HEK293T (cell line): Measurements from ENCODE around the gene GNB1L.
"Not testable (repeated sequence)": the region's sequence is repeated elsewhere in the genome, so short reads cannot be mapped to it uniquely, and the experiment has no call there.

Source experiments
- CTCF ChIA-PET: fragments of 350-600 bp; formaldehyde crosslinking; extraction: SDS; loops from one replicate; lab custom pipeline; 2021; ENCODE audit warnings: antibody characterized with exemption, inconsistent platforms; lab: Yijun Ruan, JAX
- POLR2A ChIA-PET: fragments of 350-600 bp; formaldehyde crosslinking; extraction: SDS; loops from one replicate; lab custom pipeline; 2020; ENCODE audit warnings: antibody characterized with exemption, inconsistent platforms; lab: Yijun Ruan, JAX
- DNase-seq: peaks from one replicate; pipeline ENCODE4 v3.0.0; 2012; ENCODE audit warnings: mixed read lengths; ENCODE audit errors: extremely low spot score
- ARNT ChIP-seq: fragments of 450-650 bp; IDR thresholded peaks from 2 replicates; pipeline ENCODE4 v1.6.1; 2017; ENCODE audit warnings: mild to moderate bottlenecking
- BHLHE40 ChIP-seq: fragments of 450-650 bp; IDR thresholded peaks from 2 replicates; pipeline ENCODE4 v1.6.1; 2016; ENCODE audit warnings: mild to moderate bottlenecking, moderate library complexity, borderline replicate concordance
- CTBP1 ChIP-seq: fragments of 450-650 bp; IDR thresholded peaks from 2 replicates; pipeline ENCODE4 v1.6.1; 2016; ENCODE audit warnings: borderline replicate concordance
- ELF4 ChIP-seq: fragments of 450-650 bp; IDR thresholded peaks from 2 replicates; pipeline ENCODE4 v1.6.1; 2017; ENCODE audit warnings: antibody characterized with exemption
- FOXA1 ChIP-seq: fragments of 450-650 bp; IDR thresholded peaks from 2 replicates; pipeline ENCODE4 v1.6.1; 2016; ENCODE audit warnings: mild to moderate bottlenecking
- FOXK2 ChIP-seq: fragments of 450-650 bp; IDR thresholded peaks from 2 replicates; pipeline ENCODE4 v1.6.1; 2016; ENCODE audit warnings: mild to moderate bottlenecking
- FOXM1 ChIP-seq: fragments of 450-650 bp; IDR thresholded peaks from 2 replicates; pipeline ENCODE4 v1.6.1; 2017; ENCODE audit warnings: mild to moderate bottlenecking, borderline replicate concordance
- HDGF ChIP-seq: fragments of 450-650 bp; IDR thresholded peaks from 2 replicates; pipeline ENCODE4 v1.6.1; 2017; ENCODE audit warnings: antibody characterized with exemption, borderline replicate concordance
- L3MBTL2 ChIP-seq: fragments of 450-650 bp; conservative IDR thresholded peaks from 2 replicates; pipeline ENCODE4 v1.6.1; 2016; ENCODE audit warnings: mild to moderate bottlenecking
- LEF1 ChIP-seq: fragments of 450-650 bp; IDR thresholded peaks from 2 replicates; pipeline ENCODE4 v1.6.1; 2017; ENCODE audit warnings: mild to moderate bottlenecking, borderline replicate concordance
- NFRKB ChIP-seq: fragments of 450-650 bp; IDR thresholded peaks from 2 replicates; pipeline ENCODE4 v1.6.1; 2016; ENCODE audit warnings: mild to moderate bottlenecking, moderate library complexity
- PKNOX1 ChIP-seq: fragments of 450-650 bp; IDR thresholded peaks from 2 replicates; pipeline ENCODE4 v1.6.1; 2016
- SP1 ChIP-seq: fragments of 450-650 bp; IDR thresholded peaks from 2 replicates; pipeline ENCODE4 v1.6.1; 2017
- SUZ12 ChIP-seq: fragments of 450-650 bp; IDR thresholded peaks from 2 replicates; pipeline ENCODE4 v1.6.1; 2016; ENCODE audit warnings: mild to moderate bottlenecking
- TARDBP ChIP-seq: fragments of 450-650 bp; IDR thresholded peaks from 2 replicates; pipeline ENCODE4 v1.6.1; 2016
- ZNF384 ChIP-seq: fragments of 450-650 bp; IDR thresholded peaks from 2 replicates; pipeline ENCODE4 v1.6.1; 2016

GNB1L gene

GRCh38 chr22:19779685-19780268 lies 74.9 kb downstream of the GNB1L start:
- ChIA-PET CTCF (interaction anchor here (2.5 kb wide), 1 partner anchor 49 kb away, joined by 6 read pairs; no protein-coding TSS in a partner anchor), POLR2A (no interaction called here)
- no peak for DNase-seq
- no peak for TF ChIP-seq FOXK2
- TF ChIP-seq PKNOX1: no peak
- TF ChIP-seq SP1: no peak
- no peak for TF ChIP-seq TARDBP
- no peak for TF ChIP-seq FOXM1
- no peak for TF ChIP-seq NFRKB
- no peak for TF ChIP-seq SUZ12
- no peak for TF ChIP-seq L3MBTL2

GRCh38 chr22:19779011-19779421 lies 75.7 kb downstream of the GNB1L start:
- CTCF ChIA-PET: interaction anchor here (1.6 to 2.5 kb wide), 2 partner anchors 49 to 55 kb away, joined by 3 to 6 read pairs; no protein-coding TSS in a partner anchor
- no peak for DNase-seq
- no peak for TF ChIP-seq LEF1
- TF ChIP-seq FOXK2: no peak
- no peak for TF ChIP-seq BHLHE40
- TF ChIP-seq NFRKB: no peak
- no peak for TF ChIP-seq HDGF
- TF ChIP-seq ZNF384: no peak
- TF ChIP-seq PKNOX1: no peak
- TF ChIP-seq TARDBP: no peak
- TF ChIP-seq CTBP1: no peak
- no peak for TF ChIP-seq FOXM1
- TF ChIP-seq ELF4: no peak
- TF ChIP-seq ARNT: no peak
- no peak for TF ChIP-seq FOXA1
- no peak for TF ChIP-seq SP1
- POLR2A ChIA-PET: no interaction called here

- DNase-seq, POLR2A ChIA-PET: not testable (repeated sequence)
- CTCF ChIA-PET: interaction anchor here (1.6 kb wide), 1 partner anchor 53 kb away, joined by 3 read pairs; no protein-coding TSS in a partner anchor
These were observed 77.5 kb downstream of the GNB1L start for GRCh38 chr22:19777192-19777591.

- no peak for TF ChIP-seq BHLHE40
- TF ChIP-seq PKNOX1: no peak
- no peak for TF ChIP-seq HDGF
- TF ChIP-seq CTBP1: no peak
- no peak for TF ChIP-seq FOXA1
- no peak for TF ChIP-seq SUZ12
- no peak for TF ChIP-seq FOXM1
- TF ChIP-seq ARNT: no peak
- TF ChIP-seq ZNF384: no peak
- no peak for TF ChIP-seq SP1
- no peak for DNase-seq
- POLR2A ChIA-PET: no interaction called here
- CTCF ChIA-PET: no interaction called here
These were observed 78.1 kb downstream of the GNB1L start for GRCh38 chr22:19776433-19777031.

GRCh38 chr22:19775496-19776325 lies 79.0 kb downstream of the GNB1L start:
- POLR2A ChIA-PET: no interaction called here
- DNase-seq: no peak
- TF ChIP-seq FOXM1 (no peak), SP1 (no peak), ARNT (no peak), L3MBTL2 (no peak), FOXA1 (no peak), HDGF (no peak), SUZ12 (no peak)
- CTCF ChIA-PET: no interaction called here

GRCh38 chr22:19774628-19775027 lies 80.0 kb downstream of the GNB1L start:
- TF ChIP-seq LEF1 (no peak), TARDBP (no peak), L3MBTL2 (no peak), CTBP1 (no peak), ZNF384 (no peak)
- ChIA-PET POLR2A (no interaction called here), CTCF (no interaction called here)
- DNase-seq: no peak
